ENCODE measurements around the gene ASGR2. TPM values are rescaled to one million over a fixed set of nuclear protein-coding genes. Genes with fewer than 3 reads are reported as not detected.

The ASGR2 gene
- polyA plus RNA-seq, 3 donors = 0.92 to 2.5 (median 1.3) TPM

GRCh38 chr17:7064261-7064660 is 50.4 kb downstream of the ASGR2 start:
- DNase-seq = no peak

GRCh38 chr17:7063518-7064094 is 51.0 kb downstream of the ASGR2 start:
- DNase-seq = no peak

GRCh38 chr17:7060165-7060891 is 54.3 kb downstream of the ASGR2 start:
- DNase-seq = no peak

- DNase-seq = no peak
Measured at GRCh38 chr17:7058831-7059447, 55.7 kb downstream of the ASGR2 start.

GRCh38 chr17:7056386-7056785 is 58.2 kb downstream of the ASGR2 start:
- no peak for DNase-seq

Other genes starting within 250 kb of the ASGR2 start
- 1 to 10 TPM; 1.6 to 3.7 (median 2.8) TPM for gene ALOX12, start 118.8 kb downstream of the ASGR2 start, polyA plus RNA-seq (ENCODE audit: insufficient read length in 3 of 3)
- gene RNASEK, start 102.2 kb downstream of the ASGR2 start, polyA plus RNA-seq (ENCODE audit: insufficient read length in 3 of 3) = 100 to 1,000 TPM; 181 to 197 (median 187) TPM
- 10 to 100 TPM; 24.7 to 30.0 (median 25.5) TPM for gene BCL6B, start 91.8 kb downstream of the ASGR2 start, polyA plus RNA-seq (ENCODE audit: insufficient read length in 3 of 3)
- gene SLC16A13, start 78.8 kb downstream of the ASGR2 start, polyA plus RNA-seq (ENCODE audit: insufficient read length in 3 of 3) = 1 to 10 TPM; 4.5 to 5.1 (median 4.8) TPM
- under 1 TPM; 0.51 to 0.75 (median 0.67) TPM for gene SLC16A11, start 70.7 kb downstream of the ASGR2 start, polyA plus RNA-seq (ENCODE audit: insufficient read length in 3 of 3)
- gene CLEC10A, start 34.6 kb downstream of the ASGR2 start, polyA plus RNA-seq (ENCODE audit: insufficient read length in 3 of 3) = 1 to 10 TPM in 2 of 3 donors, under 1 TPM in 1; 0.86 to 1.3 (median 1.1) TPM
- gene ASGR1, start 64.5 kb upstream of the ASGR2 start, polyA plus RNA-seq (ENCODE audit: insufficient read length in 3 of 3) = 10 to 100 TPM in 1 of 3 donors, 1 to 10 TPM in 2; 8.1 to 10.6 (median 8.6) TPM
- gene DLG4, start 105.0 kb upstream of the ASGR2 start, polyA plus RNA-seq (ENCODE audit: insufficient read length in 3 of 3) = 10 to 100 TPM; 32.1 to 39.7 (median 35.3) TPM
- gene ACADVL, start 105.1 kb upstream of the ASGR2 start, polyA plus RNA-seq (ENCODE audit: insufficient read length in 3 of 3) = 100 to 1,000 TPM; 488 to 565 (median 530) TPM
- 10 to 100 TPM; 62.4 to 66.1 (median 64.6) TPM for gene DVL2, start 119.7 kb upstream of the ASGR2 start, polyA plus RNA-seq (ENCODE audit: insufficient read length in 3 of 3)
- gene PHF23, start 124.6 kb upstream of the ASGR2 start, polyA plus RNA-seq (ENCODE audit: insufficient read length in 3 of 3) = 10 to 100 TPM; 59.0 to 72.3 (median 64.3) TPM
- 100 to 1,000 TPM; 456 to 505 (median 482) TPM for gene GABARAP, start 127.6 kb upstream of the ASGR2 start, polyA plus RNA-seq (ENCODE audit: insufficient read length in 3 of 3)
- gene CTDNEP1, start 136.9 kb upstream of the ASGR2 start, polyA plus RNA-seq (ENCODE audit: insufficient read length in 3 of 3) = 100 to 1,000 TPM; 145 to 149 (median 146) TPM
- 10 to 100 TPM; 53.8 to 63.4 (median 57.1) TPM for gene ELP5, start 137.4 kb upstream of the ASGR2 start, polyA plus RNA-seq (ENCODE audit: insufficient read length in 3 of 3)
- 10 to 100 TPM; 45.0 to 67.5 (median 58.4) TPM for gene CLDN7, start 147.7 kb upstream of the ASGR2 start, polyA plus RNA-seq (ENCODE audit: insufficient read length in 3 of 3)
- gene SLC2A4, start 166.9 kb upstream of the ASGR2 start, polyA plus RNA-seq (ENCODE audit: insufficient read length in 3 of 3) = 1 to 10 TPM; 1.8 to 3.7 (median 2.5) TPM
- 1 to 10 TPM; 4.0 to 4.7 (median 4.2) TPM for gene YBX2, start 179.8 kb upstream of the ASGR2 start, polyA plus RNA-seq (ENCODE audit: insufficient read length in 3 of 3)
- gene EIF5A, start 192.8 kb upstream of the ASGR2 start, polyA plus RNA-seq (ENCODE audit: insufficient read length in 3 of 3) = 100 to 1,000 TPM; 289 to 360 (median 348) TPM
- gene GPS2, start 200.5 kb upstream of the ASGR2 start, polyA plus RNA-seq (ENCODE audit: insufficient read length in 3 of 3) = 100 to 1,000 TPM in 1 of 3 donors, 10 to 100 TPM in 2; 96.6 to 102 (median 97.8) TPM
- 10 to 100 TPM; 32.4 to 37.7 (median 35.8) TPM for gene NEURL4, start 214.5 kb upstream of the ASGR2 start, polyA plus RNA-seq (ENCODE audit: insufficient read length in 3 of 3)
- 10 to 100 TPM in 1 of 3 donors, 1 to 10 TPM in 2; 7.0 to 10.2 (median 9.8) TPM for gene ACAP1, start 221.7 kb upstream of the ASGR2 start, polyA plus RNA-seq (ENCODE audit: insufficient read length in 3 of 3)
- gene KCTD11, start 237.3 kb upstream of the ASGR2 start, polyA plus RNA-seq (ENCODE audit: insufficient read length in 3 of 3) = 10 to 100 TPM; 11.8 to 14.5 (median 13.1) TPM
- gene TMEM95, start 240.3 kb upstream of the ASGR2 start, polyA plus RNA-seq (ENCODE audit: insufficient read length in 3 of 3) = not detected